ENCODE results near the gene FILIP1L.
A peak's percentile ranks its signal among the peaks of the same experiment; 100 is the strongest.
"Not testable (repeated sequence)": the region's sequence is repeated elsewhere in the genome, so short reads cannot be mapped to it uniquely, and the experiment has no call there.

Gene FILIP1L

GRCh38 chr3:99841949-99842348 is 272.4 kb downstream of the FILIP1L start:
- not testable (repeated sequence) for DNase-seq (ENCODE audit: low spot score)

GRCh38 chr3:99839613-99840012 is 274.7 kb downstream of the FILIP1L start:
- DNase-seq (ENCODE audit: low spot score) = no peak

GRCh38 chr3:99838755-99839154 is 275.5 kb downstream of the FILIP1L start:
- no peak for DNase-seq (ENCODE audit: low spot score)

GRCh38 chr3:99837715-99838114 is 276.6 kb downstream of the FILIP1L start:
- no peak for DNase-seq (ENCODE audit: low spot score)

GRCh38 chr3:99836681-99837080 is 277.6 kb downstream of the FILIP1L start:
- no peak for DNase-seq (ENCODE audit: low spot score)

- no peak for DNase-seq (ENCODE audit: low spot score)
Measured at GRCh38 chr3:99834211-99834957, 279.9 kb downstream of the FILIP1L start.

- no peak for DNase-seq (ENCODE audit: low spot score)
Measured at GRCh38 chr3:99833617-99834205, 280.6 kb downstream of the FILIP1L start.

- DNase-seq (ENCODE audit: low spot score) = no peak
Measured at GRCh38 chr3:99829844-99830243, 284.5 kb downstream of the FILIP1L start.

- peak; percentile 14 for DNase-seq (ENCODE audit: low spot score)
Measured at GRCh38 chr3:99825004-99825640, 289.2 kb downstream of the FILIP1L start.

GRCh38 chr3:99823723-99824711 is 290.3 kb downstream of the FILIP1L start:
- DNase-seq (ENCODE audit: low spot score) = no peak

- no peak for DNase-seq (ENCODE audit: low spot score)
Measured at GRCh38 chr3:99818818-99819217, 295.5 kb downstream of the FILIP1L start.

- DNase-seq (ENCODE audit: low spot score) = peak; percentile 84
Measured at GRCh38 chr3:99817437-99818240, 296.7 kb downstream of the FILIP1L start, which contains the start of gene CMSS1. Gene CMSS1, plus strand, starts transcription at chr3:99817862.

- peak; percentile 20 for DNase-seq (ENCODE audit: low spot score)
Measured at GRCh38 chr3:99817047-99817436, 297.3 kb downstream of the FILIP1L start.

- no peak for DNase-seq (ENCODE audit: low spot score)
Measured at GRCh38 chr3:99810403-99810802, 303.9 kb downstream of the FILIP1L start.

GRCh38 chr3:99809565-99809964 is 304.7 kb downstream of the FILIP1L start:
- no peak for DNase-seq (ENCODE audit: low spot score)

GRCh38 chr3:99808163-99808794 is 306.0 kb downstream of the FILIP1L start:
- peak; percentile 59 for DNase-seq (ENCODE audit: low spot score)

- no peak for DNase-seq (ENCODE audit: low spot score)
Measured at GRCh38 chr3:99805160-99805559, 309.1 kb downstream of the FILIP1L start.

GRCh38 chr3:99803297-99803696 is 311.0 kb downstream of the FILIP1L start:
- DNase-seq (ENCODE audit: low spot score) = no peak

GRCh38 chr3:99799422-99799821 is 314.9 kb downstream of the FILIP1L start:
- DNase-seq (ENCODE audit: low spot score) = no peak

- no peak for DNase-seq (ENCODE audit: low spot score)
Measured at GRCh38 chr3:99795573-99795972, 318.7 kb downstream of the FILIP1L start.

GRCh38 chr3:99794485-99794884 is 319.8 kb downstream of the FILIP1L start:
- DNase-seq (ENCODE audit: low spot score) = no peak

Data from SW480 (cell line).